Measurements from ENCODE around the gene KHK.

Gene KHK

GRCh38 chr2:27138111-27138510 lies 51.5 kb downstream of the KHK start:
- H3K4me3 ChIP-seq = no peak overlapping the region
- peaks cover 3% of the 10 kb centered on the region; the same call in 1 of the 2 replicates for H3K36me3 ChIP-seq (ENCODE audit: insufficient read depth, low read length)
- DNase-seq (ENCODE audit: low read depth, low spot score) = no peak
- TF ChIP-seq FOXP2 (optimal IDR thresholded peaks at IDR 0.05; ENCODE audit: control extremely low read depth, extremely low read length, insufficient read depth) (no peak), POLR2AphosphoS5 (IDR thresholded peaks at IDR 0.05; ENCODE audit: borderline replicate concordance, low read depth, low read length) (no peak), EZH2 (IDR thresholded peaks at IDR 0.05) (no peak)
- H3K9ac ChIP-seq (ENCODE audit: insufficient read length) = no peak overlapping the region
- H3K9me3 ChIP-seq (ENCODE audit: low read depth, low read length) = no peaks in the 10 kb centered on the region
- H3K27ac ChIP-seq = no peak overlapping the region

DNA sequence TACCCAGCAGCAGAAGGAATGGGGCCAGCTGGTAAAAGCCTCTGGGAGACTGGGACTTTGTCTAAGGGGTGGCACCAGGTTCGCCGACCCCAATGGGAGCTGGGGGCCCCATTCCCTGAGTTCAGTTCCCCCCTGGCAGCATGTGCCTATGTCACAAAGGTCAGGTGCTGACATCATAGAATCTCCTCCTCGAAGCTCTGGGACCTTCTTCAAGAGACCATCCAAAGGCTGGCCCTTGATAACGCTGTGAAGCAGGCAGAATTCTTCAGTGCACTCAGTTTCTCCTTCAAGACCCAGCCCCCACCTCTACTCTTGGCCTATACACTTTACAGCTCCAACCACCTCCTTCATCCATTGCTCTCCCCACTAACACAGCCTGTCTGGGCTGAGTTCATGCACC lies 52.7 kb downstream of the KHK start, which contains the start of gene PRR30:
TSS of gene PRR30 (minus strand) at position 101 of the 400 bp plus-strand sequence. CDS start 1,081 bp downstream, outside the sequence.
- no peak within 1 kb of the TSS for H3K27ac ChIP-seq
- no peak for DNase-seq (ENCODE audit: low read depth, low spot score)
- no peak within 1 kb of the TSS for H3K9ac ChIP-seq (ENCODE audit: insufficient read length)
- H3K36me3 ChIP-seq (ENCODE audit: insufficient read depth, low read length) = no peaks in the 10 kb centered on the region
- TF ChIP-seq EZH2 (IDR thresholded peaks at IDR 0.05) = no peak
- TF ChIP-seq POLR2AphosphoS5 (IDR thresholded peaks at IDR 0.05; ENCODE audit: borderline replicate concordance, low read depth, low read length) = no peak
- no peak for TF ChIP-seq FOXP2 (optimal IDR thresholded peaks at IDR 0.05; ENCODE audit: control extremely low read depth, extremely low read length, insufficient read depth)
- no peaks in the 10 kb centered on the region for H3K9me3 ChIP-seq (ENCODE audit: low read depth, low read length)
- H3K4me3 ChIP-seq = no peak within 1 kb of the TSS

GRCh38 chr2:27143285-27143684 lies 56.7 kb downstream of the KHK start:
- no peaks in the 10 kb centered on the region for H3K36me3 ChIP-seq (ENCODE audit: insufficient read depth, low read length)
- H3K9me3 ChIP-seq (ENCODE audit: low read depth, low read length) = no peaks in the 10 kb centered on the region
- no peak overlapping the region for H3K9ac ChIP-seq (ENCODE audit: insufficient read length)
- no peak overlapping the region for H3K4me3 ChIP-seq
- TF ChIP-seq EZH2 (IDR thresholded peaks at IDR 0.05) (no peak), POLR2AphosphoS5 (IDR thresholded peaks at IDR 0.05; ENCODE audit: borderline replicate concordance, low read depth, low read length) (no peak), FOXP2 (optimal IDR thresholded peaks at IDR 0.05; ENCODE audit: control extremely low read depth, extremely low read length, insufficient read depth) (no peak)
- DNase-seq (ENCODE audit: low read depth, low spot score) = no peak
- H3K27ac ChIP-seq = no peak overlapping the region

DNA sequence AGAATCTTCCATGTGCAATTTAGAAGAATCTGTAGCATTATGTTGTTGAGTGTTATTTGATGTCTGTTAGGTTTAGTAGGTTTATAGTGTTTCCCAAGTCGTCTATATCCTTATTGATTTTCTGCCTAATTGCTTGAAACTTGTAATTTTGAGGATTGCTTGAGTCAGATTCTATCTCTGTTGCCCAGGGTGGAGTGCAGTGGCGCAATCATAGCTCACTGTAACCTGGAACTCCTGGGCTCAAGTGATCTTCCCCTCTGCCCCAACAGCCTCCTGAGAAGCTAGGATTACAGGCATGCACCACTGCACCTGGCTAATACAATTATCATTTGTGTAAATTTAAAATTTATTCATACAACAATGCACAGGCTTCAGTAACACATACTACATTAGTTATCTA lies 59.1 kb downstream of the KHK start:
- Histone ChIP-seq H3K27ac (no peak overlapping the region), H3K4me3 (no peak overlapping the region), H3K9ac (ENCODE audit: insufficient read length) (no peak overlapping the region), H3K36me3 (ENCODE audit: insufficient read depth, low read length) (no peaks in the 10 kb centered on the region), H3K9me3 (ENCODE audit: low read depth, low read length) (no peaks in the 10 kb centered on the region)
- TF ChIP-seq FOXP2 (optimal IDR thresholded peaks at IDR 0.05; ENCODE audit: control extremely low read depth, extremely low read length, insufficient read depth) (no peak), POLR2AphosphoS5 (IDR thresholded peaks at IDR 0.05; ENCODE audit: borderline replicate concordance, low read depth, low read length) (no peak), EZH2 (IDR thresholded peaks at IDR 0.05) (no peak)
- no peak for DNase-seq (ENCODE audit: low read depth, low spot score)

DNA sequence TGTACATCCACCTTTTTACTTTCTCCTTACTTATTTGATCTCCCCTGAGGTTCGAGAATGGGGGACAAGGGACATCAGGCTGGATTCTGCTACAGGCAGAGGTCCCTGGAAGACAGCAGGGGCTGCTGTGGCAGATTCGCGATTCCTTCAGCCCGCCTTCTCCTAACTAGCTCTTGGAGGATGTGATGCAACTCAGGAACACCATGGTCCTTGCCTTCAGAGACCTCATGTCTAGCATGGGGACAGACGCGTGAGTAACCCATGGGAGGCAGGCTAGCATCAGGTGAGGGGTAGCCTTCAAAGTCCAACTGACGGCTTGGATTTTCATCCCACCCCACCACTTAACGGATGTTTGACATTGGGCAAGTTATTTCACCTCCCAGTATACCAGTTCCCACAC lies 61.4 kb downstream of the KHK start:
- no peak overlapping the region for H3K9ac ChIP-seq (ENCODE audit: insufficient read length)
- TF ChIP-seq POLR2AphosphoS5 (IDR thresholded peaks at IDR 0.05; ENCODE audit: borderline replicate concordance, low read depth, low read length) (no peak), FOXP2 (optimal IDR thresholded peaks at IDR 0.05; ENCODE audit: control extremely low read depth, extremely low read length, insufficient read depth) (no peak), EZH2 (IDR thresholded peaks at IDR 0.05) (no peak)
- H3K9me3 ChIP-seq (ENCODE audit: low read depth, low read length) = no peaks in the 10 kb centered on the region
- no peak overlapping the region for H3K27ac ChIP-seq
- H3K4me3 ChIP-seq = no peak overlapping the region
- no peak for DNase-seq (ENCODE audit: low read depth, low spot score)
- H3K36me3 ChIP-seq (ENCODE audit: insufficient read depth, low read length) = no peaks in the 10 kb centered on the region

DNA sequence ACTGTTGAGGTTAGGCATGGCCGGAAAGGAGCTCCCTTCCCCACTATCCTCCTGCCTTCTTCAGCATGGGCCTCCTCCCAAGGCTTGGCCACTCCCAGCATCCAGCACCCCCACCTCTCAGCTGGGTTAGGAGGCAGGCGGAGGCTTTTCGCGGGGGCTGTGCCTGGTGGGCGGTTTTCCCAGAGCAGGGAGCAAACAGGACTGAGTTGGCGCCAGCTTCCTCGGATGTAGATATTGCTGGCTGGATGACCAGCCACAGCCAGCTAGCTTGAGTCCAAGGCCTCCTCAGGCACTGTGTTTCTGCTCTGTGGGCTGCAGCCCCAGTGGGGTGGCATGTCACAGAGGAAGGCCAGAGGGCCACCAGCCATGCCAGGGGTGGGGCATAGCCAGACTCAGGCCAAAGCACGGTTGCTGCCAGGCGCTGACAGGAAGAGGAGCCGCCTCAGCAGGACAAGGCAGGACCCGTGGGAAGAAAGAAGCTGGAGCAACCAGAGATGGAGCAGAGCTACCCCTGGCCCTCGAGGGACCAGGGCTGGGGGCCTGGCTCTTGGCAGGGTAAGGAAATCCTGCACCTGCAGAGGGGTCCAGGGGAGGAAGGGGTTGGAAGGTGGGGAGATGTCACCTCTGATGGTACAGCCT lies 62.3 kb downstream of the KHK start, which contains the start of gene TCF23:
TSS of gene TCF23 (plus strand) at position 204 of the 639 bp plus-strand sequence. CDS start at position 334, 130 bp downstream.
- Histone ChIP-seq H3K9me3 (ENCODE audit: low read depth, low read length) (no peaks in the 10 kb centered on the region), H3K36me3 (ENCODE audit: insufficient read depth, low read length) (no peaks in the 10 kb centered on the region), H3K9ac (ENCODE audit: insufficient read length) (no peak within 1 kb of the TSS), H3K4me3 (no peak within 1 kb of the TSS), H3K27ac (no peak within 1 kb of the TSS)
- no peak for DNase-seq (ENCODE audit: low read depth, low spot score)
- TF ChIP-seq EZH2 (IDR thresholded peaks at IDR 0.05) = no peak
- TF ChIP-seq FOXP2 (optimal IDR thresholded peaks at IDR 0.05; ENCODE audit: control extremely low read depth, extremely low read length, insufficient read depth) = no peak
- no peak for TF ChIP-seq POLR2AphosphoS5 (IDR thresholded peaks at IDR 0.05; ENCODE audit: borderline replicate concordance, low read depth, low read length)

GRCh38 chr2:27149570-27150405 lies 63.2 kb downstream of the KHK start:
- Histone ChIP-seq H3K9ac (ENCODE audit: insufficient read length) (no peak overlapping the region), H3K27ac (no peak overlapping the region), H3K9me3 (ENCODE audit: low read depth, low read length) (no peaks in the 10 kb centered on the region), H3K4me3 (no peak overlapping the region), H3K36me3 (ENCODE audit: insufficient read depth, low read length) (no peaks in the 10 kb centered on the region)
- no peak for TF ChIP-seq EZH2 (IDR thresholded peaks at IDR 0.05)
- DNase-seq (ENCODE audit: low read depth, low spot score) = no peak
